ENCODE results near the gene SH3BGR.

Gene SH3BGR

DNA sequence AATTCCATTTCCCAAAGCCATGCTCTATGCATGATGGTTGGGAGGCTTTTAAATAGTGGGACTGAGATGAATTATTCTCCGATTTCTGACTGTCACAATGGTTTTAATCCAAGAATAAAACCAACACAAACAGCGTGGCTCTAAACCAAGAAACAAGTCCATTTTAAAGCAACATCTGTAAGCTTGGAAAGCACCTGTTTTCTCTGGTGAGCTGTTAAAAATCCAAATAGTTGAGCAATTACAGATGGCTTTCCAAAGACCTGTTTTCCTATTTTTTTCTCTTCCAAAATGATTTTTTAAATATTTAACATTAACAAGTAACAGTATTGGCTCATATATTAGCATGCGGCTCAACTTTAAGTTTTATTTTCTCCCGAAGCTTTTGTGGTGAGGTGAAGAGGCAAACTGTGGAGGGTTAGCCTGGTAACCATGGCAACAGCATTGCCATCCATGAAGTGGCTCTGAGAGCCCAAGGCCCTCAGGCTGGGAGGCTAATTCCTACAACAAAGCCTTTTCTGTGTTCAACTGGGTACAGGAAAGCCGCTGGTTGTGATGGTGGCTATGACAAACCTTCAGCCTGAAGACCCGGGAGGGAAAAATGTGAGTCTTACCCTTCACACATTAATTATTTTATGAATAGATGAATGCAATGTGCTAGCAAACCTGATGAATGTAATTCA, 104.3 kb downstream of the SH3BGR start:
- Histone ChIP-seq H4K20me1 (ENCODE audit: control insufficient read depth, insufficient read depth, low read depth, low read length) (no peaks in the 10 kb centered on the region), H3K4me2 (ENCODE audit: low read length) (no peak overlapping the region), H3K4me1 (ENCODE audit: control insufficient read depth, low read length) (no peaks in the 10 kb centered on the region), H3K27ac (ENCODE audit: low read depth, low read length) (no peak overlapping the region), H3K4me3 (ENCODE audit: low read length) (no peak overlapping the region), H3K9me3 (ENCODE audit: control insufficient read depth, insufficient read depth, low read length) (no peaks in the 10 kb centered on the region), H3K36me3 (ENCODE audit: control insufficient read depth, low read length) (no peaks in the 10 kb centered on the region), H3K27me3 (ENCODE audit: control insufficient read depth, low read length) (peaks cover 3% of the 10 kb centered on the region), H3F3A (ENCODE audit: control insufficient read depth, insufficient read depth) (no peaks in the 10 kb centered on the region), H3K9me2 (replicated peaks; ENCODE audit: control insufficient read depth, low read length) (no peaks in the 10 kb centered on the region), H3K79me2 (ENCODE audit: control insufficient read depth, low read length) (no peaks in the 10 kb centered on the region)
- TF ChIP-seq CTCF (IDR thresholded peaks at IDR 0.05; ENCODE audit: low read depth, low read length, poor library complexity, severe bottlenecking) (no peak), EZH2phosphoT487 (IDR thresholded peaks at IDR 0.05; ENCODE audit: borderline replicate concordance, low read length) (no peak)

GRCh38 chr21:39559511-39559910, 107.7 kb downstream of the SH3BGR start:
- no peaks in the 10 kb centered on the region for H3K9me3 ChIP-seq (ENCODE audit: control insufficient read depth, insufficient read depth, low read length)
- H3K9me2 ChIP-seq (replicated peaks; ENCODE audit: control insufficient read depth, low read length) = no peaks in the 10 kb centered on the region
- TF ChIP-seq CTCF (IDR thresholded peaks at IDR 0.05; ENCODE audit: low read depth, low read length, poor library complexity, severe bottlenecking) (no peak), EZH2phosphoT487 (IDR thresholded peaks at IDR 0.05; ENCODE audit: borderline replicate concordance, low read length) (no peak)
- no peaks in the 10 kb centered on the region for H3K27me3 ChIP-seq (ENCODE audit: control insufficient read depth, low read length)
- no peak overlapping the region for H3K4me2 ChIP-seq (ENCODE audit: low read length)
- no peaks in the 10 kb centered on the region for H3K36me3 ChIP-seq (ENCODE audit: control insufficient read depth, low read length)
- no peaks in the 10 kb centered on the region for H3F3A ChIP-seq (ENCODE audit: control insufficient read depth, insufficient read depth)
- no peak overlapping the region for H3K4me3 ChIP-seq (ENCODE audit: low read length)
- H3K27ac ChIP-seq (ENCODE audit: low read depth, low read length) = no peak overlapping the region
- no peaks in the 10 kb centered on the region for H3K79me2 ChIP-seq (ENCODE audit: control insufficient read depth, low read length)
- H3K4me1 ChIP-seq (ENCODE audit: control insufficient read depth, low read length) = no peaks in the 10 kb centered on the region
- no peaks in the 10 kb centered on the region for H4K20me1 ChIP-seq (ENCODE audit: control insufficient read depth, insufficient read depth, low read depth, low read length)

- Histone ChIP-seq H3K4me1 (ENCODE audit: control insufficient read depth, low read length) (no peaks in the 10 kb centered on the region), H3K36me3 (ENCODE audit: control insufficient read depth, low read length) (no peaks in the 10 kb centered on the region), H4K20me1 (ENCODE audit: control insufficient read depth, insufficient read depth, low read depth, low read length) (no peaks in the 10 kb centered on the region), H3K4me3 (ENCODE audit: low read length) (no peak overlapping the region), H3K4me2 (ENCODE audit: low read length) (no peak overlapping the region), H3K27ac (ENCODE audit: low read depth, low read length) (no peak overlapping the region), H3F3A (ENCODE audit: control insufficient read depth, insufficient read depth) (no peaks in the 10 kb centered on the region), H3K9me3 (ENCODE audit: control insufficient read depth, insufficient read depth, low read length) (no peaks in the 10 kb centered on the region), H3K27me3 (ENCODE audit: control insufficient read depth, low read length) (no peaks in the 10 kb centered on the region), H3K9me2 (replicated peaks; ENCODE audit: control insufficient read depth, low read length) (no peaks in the 10 kb centered on the region), H3K79me2 (ENCODE audit: control insufficient read depth, low read length) (no peaks in the 10 kb centered on the region)
- TF ChIP-seq EZH2phosphoT487 (IDR thresholded peaks at IDR 0.05; ENCODE audit: borderline replicate concordance, low read length) = no peak
- TF ChIP-seq CTCF (IDR thresholded peaks at IDR 0.05; ENCODE audit: low read depth, low read length, poor library complexity, severe bottlenecking) = no peak
Observed at GRCh38 chr21:39561140-39561539, 109.4 kb downstream of the SH3BGR start.
